Measurements from ENCODE around the gene PDSS2.

Gene PDSS2

DNA sequence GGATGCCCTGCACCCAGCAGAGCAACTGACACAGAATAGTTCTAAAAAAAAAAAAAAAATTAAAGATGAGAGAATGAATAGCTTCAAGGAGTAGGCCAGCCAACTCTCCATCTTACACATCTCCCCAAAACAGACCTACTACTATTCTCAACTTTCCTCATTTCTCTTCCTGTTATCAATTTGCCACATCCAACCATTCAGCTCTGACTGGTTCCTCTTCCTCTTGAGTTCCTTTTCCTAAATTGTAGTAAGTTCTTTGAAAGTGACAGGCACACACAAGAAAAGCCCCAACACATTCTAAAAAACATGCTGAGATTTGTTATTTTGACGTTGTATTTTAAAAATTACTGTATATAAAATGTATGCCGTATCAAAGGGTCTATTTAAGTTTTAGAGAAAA, 117.2 kb downstream of the PDSS2 start:
- Histone ChIP-seq H3K27ac (ENCODE audit: low read depth, low read length) (no peak overlapping the region), H3K36me3 (ENCODE audit: insufficient read depth, low read length) (no peaks in the 10 kb centered on the region)

DNA sequence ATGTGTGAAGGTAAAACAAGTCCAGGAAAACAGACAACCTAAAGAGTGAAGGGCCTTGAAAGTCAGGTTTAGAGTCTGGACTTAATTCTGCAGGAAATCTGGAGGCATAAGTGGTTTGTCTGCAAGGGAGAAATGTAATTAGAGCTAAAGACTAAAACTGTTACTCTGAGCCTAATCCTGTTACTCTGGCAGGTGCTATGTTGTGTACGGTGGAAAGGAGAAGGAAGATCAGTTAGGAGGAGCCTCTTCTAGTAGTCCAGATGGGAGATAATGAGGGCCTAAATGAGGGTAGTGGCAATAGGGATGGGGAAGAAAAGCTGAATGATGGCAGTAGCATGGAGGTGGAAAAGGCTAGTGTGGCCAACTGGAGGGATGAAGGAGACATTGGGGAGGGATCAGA, 118.5 kb downstream of the PDSS2 start:
- Histone ChIP-seq H3K4me3 (ENCODE audit: low read depth, low read length) (no peak overlapping the region), H3K27ac (ENCODE audit: low read depth, low read length) (no peak overlapping the region), H3K36me3 (ENCODE audit: insufficient read depth, low read length) (no peaks in the 10 kb centered on the region), H3K79me2 (ENCODE audit: control insufficient read depth, insufficient read depth, low read length, unreplicated experiment) (no peaks in the 10 kb centered on the region), H3K4me1 (ENCODE audit: control insufficient read depth, insufficient read depth, low read length, unreplicated experiment) (peaks cover 10% of the 10 kb centered on the region), H2AFZ (ENCODE audit: low read length, unreplicated experiment) (no peak overlapping the region), H3K27me3 (ENCODE audit: insufficient read depth, low read length) (no peaks in the 10 kb centered on the region)

More for the DNA sequence above, 117.2 kb downstream of the PDSS2 start:
- Histone ChIP-seq H3K27me3 (ENCODE audit: insufficient read depth, low read length) (no peaks in the 10 kb centered on the region), H2AFZ (ENCODE audit: low read length, unreplicated experiment) (no peak overlapping the region), H3K4me3 (ENCODE audit: low read depth, low read length) (no peak overlapping the region), H3K79me2 (ENCODE audit: control insufficient read depth, insufficient read depth, low read length, unreplicated experiment) (no peaks in the 10 kb centered on the region), H3K4me1 (ENCODE audit: control insufficient read depth, insufficient read depth, low read length, unreplicated experiment) (peaks cover 2% of the 10 kb centered on the region)

GRCh38 chr6:107337191-107337741, 122.1 kb downstream of the PDSS2 start:
- Histone ChIP-seq H3K36me3 (ENCODE audit: insufficient read depth, low read length) (no peaks in the 10 kb centered on the region), H2AFZ (ENCODE audit: low read length, unreplicated experiment) (no peak overlapping the region), H3K4me1 (ENCODE audit: control insufficient read depth, insufficient read depth, low read length, unreplicated experiment) (peaks cover 10% of the 10 kb centered on the region), H3K4me3 (ENCODE audit: low read depth, low read length) (no peak overlapping the region), H3K27me3 (ENCODE audit: insufficient read depth, low read length) (no peaks in the 10 kb centered on the region), H3K79me2 (ENCODE audit: control insufficient read depth, insufficient read depth, low read length, unreplicated experiment) (no peaks in the 10 kb centered on the region), H3K27ac (ENCODE audit: low read depth, low read length) (no peak overlapping the region)

GRCh38 chr6:107334026-107334425, 125.3 kb downstream of the PDSS2 start:
- Histone ChIP-seq H3K79me2 (ENCODE audit: control insufficient read depth, insufficient read depth, low read length, unreplicated experiment) (no peaks in the 10 kb centered on the region), H3K36me3 (ENCODE audit: insufficient read depth, low read length) (no peaks in the 10 kb centered on the region), H3K27me3 (ENCODE audit: insufficient read depth, low read length) (no peaks in the 10 kb centered on the region), H3K4me3 (ENCODE audit: low read depth, low read length) (no peak overlapping the region), H3K4me1 (ENCODE audit: control insufficient read depth, insufficient read depth, low read length, unreplicated experiment) (peaks cover 10% of the 10 kb centered on the region), H2AFZ (ENCODE audit: low read length, unreplicated experiment) (no peak overlapping the region), H3K27ac (ENCODE audit: low read depth, low read length) (no peak overlapping the region)

DNA sequence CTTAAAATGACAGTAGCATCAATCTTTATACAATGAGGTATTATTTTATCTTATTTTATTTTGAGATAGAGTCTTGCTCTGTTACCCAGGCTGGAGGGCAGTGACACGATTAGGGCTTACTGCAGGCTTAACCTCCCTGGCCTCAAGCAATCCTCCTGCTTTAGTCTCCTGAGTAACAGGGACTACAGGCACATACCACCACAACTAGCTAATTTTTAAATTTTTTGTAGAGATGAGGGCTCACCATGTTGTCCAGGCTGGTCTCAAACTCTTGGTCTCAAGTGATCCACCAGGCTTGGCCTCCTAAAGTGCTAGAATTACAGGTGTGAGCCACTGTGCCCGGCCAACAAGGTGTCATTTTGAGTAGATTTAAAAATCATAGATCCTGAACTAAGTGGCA, 125.9 kb downstream of the PDSS2 start:
- no peak overlapping the region for H3K4me3 ChIP-seq (ENCODE audit: low read depth, low read length)
- no peaks in the 10 kb centered on the region for H3K27me3 ChIP-seq (ENCODE audit: insufficient read depth, low read length)
- no peaks in the 10 kb centered on the region for H3K79me2 ChIP-seq (ENCODE audit: control insufficient read depth, insufficient read depth, low read length, unreplicated experiment)
- peaks cover 10% of the 10 kb centered on the region for H3K4me1 ChIP-seq (ENCODE audit: control insufficient read depth, insufficient read depth, low read length, unreplicated experiment)
- H3K36me3 ChIP-seq (ENCODE audit: insufficient read depth, low read length) = no peaks in the 10 kb centered on the region
- no peak overlapping the region for H3K27ac ChIP-seq (ENCODE audit: low read depth, low read length)
- H2AFZ ChIP-seq (ENCODE audit: low read length, unreplicated experiment) = no peak overlapping the region

- Histone ChIP-seq H3K36me3 (ENCODE audit: insufficient read depth, low read length) (no peaks in the 10 kb centered on the region), H3K79me2 (ENCODE audit: control insufficient read depth, insufficient read depth, low read length, unreplicated experiment) (no peaks in the 10 kb centered on the region), H3K27ac (ENCODE audit: low read depth, low read length) (no peak overlapping the region), H3K4me3 (ENCODE audit: low read depth, low read length) (no peak overlapping the region), H2AFZ (ENCODE audit: low read length, unreplicated experiment) (no peak overlapping the region), H3K27me3 (ENCODE audit: insufficient read depth, low read length) (no peaks in the 10 kb centered on the region), H3K4me1 (ENCODE audit: control insufficient read depth, insufficient read depth, low read length, unreplicated experiment) (peaks cover 4% of the 10 kb centered on the region)
These were observed 127.7 kb downstream of the PDSS2 start for GRCh38 chr6:107331409-107332386.

DNA sequence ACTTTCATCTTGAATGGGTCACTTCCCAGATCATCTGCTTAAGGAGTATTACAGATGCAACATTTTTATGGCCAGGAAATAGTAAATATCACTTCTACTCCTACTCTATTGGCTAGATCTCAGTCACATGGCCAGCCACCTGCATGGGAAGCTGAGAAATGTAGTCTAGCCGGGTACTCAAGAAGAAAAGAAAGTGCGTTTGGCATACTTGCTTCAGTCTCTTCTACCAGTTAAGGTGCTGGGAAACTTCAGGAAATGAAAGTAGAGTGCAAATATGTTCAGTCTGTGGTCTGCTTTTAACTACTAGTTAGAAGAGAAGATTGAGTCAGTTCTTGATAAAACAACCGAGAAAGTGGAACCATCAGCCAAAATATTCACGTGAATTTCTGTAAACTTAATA, 129.2 kb downstream of the PDSS2 start:
- Histone ChIP-seq H3K79me2 (ENCODE audit: control insufficient read depth, insufficient read depth, low read length, unreplicated experiment) (no peaks in the 10 kb centered on the region), H3K4me3 (ENCODE audit: low read depth, low read length) (no peak overlapping the region), H3K4me1 (ENCODE audit: control insufficient read depth, insufficient read depth, low read length, unreplicated experiment) (no peaks in the 10 kb centered on the region), H3K27ac (ENCODE audit: low read depth, low read length) (no peak overlapping the region), H3K27me3 (ENCODE audit: insufficient read depth, low read length) (no peaks in the 10 kb centered on the region), H2AFZ (ENCODE audit: low read length, unreplicated experiment) (no peak overlapping the region), H3K36me3 (ENCODE audit: insufficient read depth, low read length) (no peaks in the 10 kb centered on the region)

DNA sequence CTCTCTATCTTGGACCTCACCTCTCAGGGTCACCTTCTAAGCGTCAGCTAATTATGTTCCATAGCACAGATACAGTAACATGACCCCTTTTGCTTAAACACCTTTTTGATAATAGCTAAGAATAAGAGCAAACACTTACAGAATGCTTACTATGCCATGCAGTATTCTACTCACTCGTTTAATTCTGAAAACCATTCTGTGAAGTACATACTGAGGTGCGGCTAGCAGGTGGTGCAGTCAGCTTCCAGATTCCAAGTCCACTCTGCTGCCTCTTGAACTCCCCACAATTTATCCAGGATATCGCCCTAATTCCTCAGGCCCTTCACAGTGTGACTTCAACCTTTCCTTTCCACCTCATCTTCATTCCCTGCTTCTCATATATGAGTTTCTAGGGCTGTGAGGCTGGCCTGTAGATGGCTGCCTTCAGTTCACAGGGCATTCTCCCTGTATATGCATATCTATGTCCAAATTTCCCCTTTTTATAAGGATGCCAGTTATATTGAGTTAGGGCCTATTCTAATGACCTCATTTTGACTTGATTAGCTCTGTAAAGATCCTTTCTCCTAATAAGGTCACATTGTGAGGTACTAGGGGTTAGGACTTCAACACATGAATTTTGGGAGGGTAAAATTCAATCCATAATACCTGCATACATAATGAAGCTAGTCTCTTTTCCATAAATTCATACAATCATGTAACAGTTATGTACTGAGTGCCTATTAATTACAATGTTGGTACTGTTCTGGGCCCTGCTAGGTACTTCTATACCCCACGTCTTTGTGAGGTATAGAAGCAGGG, 130.1 kb downstream of the PDSS2 start:
- Histone ChIP-seq H3K79me2 (ENCODE audit: control insufficient read depth, insufficient read depth, low read length, unreplicated experiment) (no peaks in the 10 kb centered on the region), H3K4me1 (ENCODE audit: control insufficient read depth, insufficient read depth, low read length, unreplicated experiment) (no peaks in the 10 kb centered on the region), H3K27me3 (ENCODE audit: insufficient read depth, low read length) (no peaks in the 10 kb centered on the region), H2AFZ (ENCODE audit: low read length, unreplicated experiment) (no peak overlapping the region), H3K4me3 (ENCODE audit: low read depth, low read length) (no peak overlapping the region), H3K36me3 (ENCODE audit: insufficient read depth, low read length) (no peaks in the 10 kb centered on the region), H3K27ac (ENCODE audit: low read depth, low read length) (no peak overlapping the region)

DNA sequence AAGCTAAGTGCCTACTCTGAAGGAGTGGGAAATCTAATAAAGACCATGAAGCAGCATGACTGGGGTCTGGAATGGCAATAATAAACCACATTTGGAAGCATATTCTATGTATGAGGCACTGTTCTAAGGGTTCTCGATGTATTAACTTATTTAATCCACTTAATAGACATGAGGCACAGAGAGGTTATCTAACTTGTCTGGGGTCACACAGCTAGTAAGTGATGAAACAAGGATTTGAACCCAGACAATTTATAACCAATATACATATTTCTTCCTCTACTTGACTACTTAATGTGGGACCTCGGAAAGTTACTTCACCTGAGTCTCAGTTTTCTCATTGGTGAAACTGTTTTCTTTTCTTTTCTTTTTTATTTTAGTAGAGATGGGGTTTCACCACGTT, 131.3 kb downstream of the PDSS2 start:
- Histone ChIP-seq H3K4me3 (ENCODE audit: low read depth, low read length) (no peak overlapping the region), H3K27ac (ENCODE audit: low read depth, low read length) (no peak overlapping the region), H3K36me3 (ENCODE audit: insufficient read depth, low read length) (no peaks in the 10 kb centered on the region), H3K79me2 (ENCODE audit: control insufficient read depth, insufficient read depth, low read length, unreplicated experiment) (no peaks in the 10 kb centered on the region), H3K27me3 (ENCODE audit: insufficient read depth, low read length) (no peaks in the 10 kb centered on the region), H2AFZ (ENCODE audit: low read length, unreplicated experiment) (no peak overlapping the region), H3K4me1 (ENCODE audit: control insufficient read depth, insufficient read depth, low read length, unreplicated experiment) (peaks cover 10% of the 10 kb centered on the region)

GRCh38 chr6:107323133-107323785, 136.1 kb downstream of the PDSS2 start:
- H3K4me1 ChIP-seq (ENCODE audit: control insufficient read depth, insufficient read depth, low read length, unreplicated experiment) = peaks cover 44% of the 10 kb centered on the region
- no peak overlapping the region for H2AFZ ChIP-seq (ENCODE audit: low read length, unreplicated experiment)
- H3K79me2 ChIP-seq (ENCODE audit: control insufficient read depth, insufficient read depth, low read length, unreplicated experiment) = no peaks in the 10 kb centered on the region
- no peaks in the 10 kb centered on the region for H3K27me3 ChIP-seq (ENCODE audit: insufficient read depth, low read length)
- no peaks in the 10 kb centered on the region for H3K36me3 ChIP-seq (ENCODE audit: insufficient read depth, low read length)
- peak overlapping the region; percentile 66 for H3K27ac ChIP-seq (ENCODE audit: low read depth, low read length)
- no peak overlapping the region for H3K4me3 ChIP-seq (ENCODE audit: low read depth, low read length)
